HEK293 (cell line): ENCODE results near the gene DHPS.

ENCODE experiments used
- CTCF ChIA-PET: fragments of 350-600 bp; formaldehyde crosslinking; extraction: SDS; loops from one replicate; lab custom pipeline; 2021; ENCODE audit warnings: antibody characterized with exemption; lab: Yijun Ruan, JAX
- POLR2A ChIA-PET: fragments of 300-600 bp; formaldehyde crosslinking; extraction: SDS; loops from one replicate; lab custom pipeline; 2020; ENCODE audit warnings: antibody characterized with exemption, inconsistent platforms; lab: Yijun Ruan, JAX
- H3K27ac ChIP-seq: fragments of 200-500 bp; sonication (Bioruptor generic); 2 replicates; pipeline ENCODE4 v1.5.1; 2014; ENCODE audit warnings: low read depth, low read length, control low read depth, inconsistent platforms; ENCODE audit errors: extremely low read depth
- H3K36me3 ChIP-seq, 2 experiments: fragments of 200-500 bp in 1 of 2; sonication (Bioruptor generic) in 1 of 2; 1 replicate in 1 of 2; 2 replicates in 1 of 2; pipeline ENCODE4 v1.5.1; 2014 to 2017; ENCODE audit warnings: inconsistent platforms in 2 of 2, low read length in 2 of 2; ENCODE audit not compliant: control insufficient read depth in 2 of 2, insufficient read depth in 1 of 2
- H3K4me1 ChIP-seq: fragments of 200-500 bp; sonication (Bioruptor generic); 2 replicates; pipeline ENCODE4 v1.5.1; 2014; ENCODE audit warnings: mild to moderate bottlenecking, low read length, inconsistent platforms; ENCODE audit not compliant: control insufficient read depth, insufficient read depth
- H3K4me3 ChIP-seq: 2 replicates; pipeline ENCODE4 v1.5.1; 2011; ENCODE audit warnings: low read depth, mild to moderate bottlenecking, control low read depth, low read length, moderate library complexity
- H3K9me3 ChIP-seq: fragments of 200-500 bp; sonication (Bioruptor generic); 2 replicates; pipeline ENCODE4 v1.5.1; 2014; ENCODE audit warnings: low read depth, low read length, inconsistent platforms; ENCODE audit not compliant: control insufficient read depth, insufficient read depth
- AEBP2 ChIP-seq: fragments of 450-650 bp; formaldehyde crosslinking; IDR thresholded peaks from 2 replicates; pipeline ENCODE4 v1.5.1; 2016; ENCODE audit warnings: missing biosample characterization, missing genetic modification characterization, borderline replicate concordance
- HOXC10 ChIP-seq: sonication (generic); formaldehyde crosslinking; IDR thresholded peaks from 2 replicates; pipeline ENCODE4 v1.8.1; 2023; ENCODE audit warnings: mild to moderate bottlenecking, missing genetic modification reagents
- KLF17 ChIP-seq: fragments of 450-650 bp; formaldehyde crosslinking; IDR thresholded peaks from 2 replicates; pipeline ENCODE4 v1.5.1; 2016; ENCODE audit warnings: missing biosample characterization, missing genetic modification characterization
- PATZ1 ChIP-seq: fragments of 450-650 bp; formaldehyde crosslinking; IDR thresholded peaks from 2 replicates; pipeline ENCODE4 v1.5.1; 2016; ENCODE audit warnings: missing biosample characterization, missing genetic modification characterization
- PRDM2 ChIP-seq: fragments of 450-650 bp; formaldehyde crosslinking; IDR thresholded peaks from 2 replicates; pipeline ENCODE4 v1.5.1; 2016; ENCODE audit warnings: missing biosample characterization, missing genetic modification characterization, borderline replicate concordance
- ZBTB8A ChIP-seq: fragments of 450-650 bp; formaldehyde crosslinking; IDR thresholded peaks from 2 replicates; pipeline ENCODE4 v1.5.1; 2016; ENCODE audit warnings: missing biosample characterization, missing genetic modification characterization
- ZFP3 ChIP-seq: fragments of 450-650 bp; formaldehyde crosslinking; IDR thresholded peaks from 2 replicates; pipeline ENCODE4 v1.5.1; 2016; ENCODE audit warnings: low read depth, missing biosample characterization, missing genetic modification characterization
- ZIC2 ChIP-seq: fragments of 450-650 bp; formaldehyde crosslinking; IDR thresholded peaks from 2 replicates; pipeline ENCODE4 v1.5.1; 2016; ENCODE audit warnings: missing biosample characterization, missing genetic modification characterization
- ZNF114 ChIP-seq: fragments of 450-650 bp; formaldehyde crosslinking; IDR thresholded peaks from 2 replicates; pipeline ENCODE4 v1.5.0; 2017; ENCODE audit warnings: missing biosample characterization, missing genetic modification characterization
- ZNF121 ChIP-seq: fragments of 450-650 bp; formaldehyde crosslinking; IDR thresholded peaks from 2 replicates; pipeline ENCODE4 v1.5.1; 2016; ENCODE audit warnings: missing biosample characterization, missing genetic modification characterization
- ZNF16 ChIP-seq: fragments of 450-650 bp; formaldehyde crosslinking; IDR thresholded peaks from 2 replicates; pipeline ENCODE4 v1.5.1; 2016; ENCODE audit warnings: low read depth, missing biosample characterization, missing genetic modification characterization
- ZNF239 ChIP-seq: fragments of 450-650 bp; formaldehyde crosslinking; IDR thresholded peaks from 2 replicates; pipeline ENCODE4 v1.5.1; 2016; ENCODE audit warnings: missing biosample characterization, missing genetic modification characterization
- ZNF24 ChIP-seq: fragments of 450-650 bp; formaldehyde crosslinking; IDR thresholded peaks from 2 replicates; pipeline ENCODE4 v1.5.1; 2016; ENCODE audit warnings: missing biosample characterization, missing genetic modification characterization
- ZNF274 ChIP-seq, 2 experiments: fragments of 200-500 bp in 1 of 2; fragments of 450-650 bp in 1 of 2; sonication (Bioruptor generic) in 1 of 2; formaldehyde crosslinking in 1 of 2; IDR thresholded peaks; 2 replicates each; pipeline versions ENCODE4 v1.5.1 to v1.6.1; 2014 to 2016; ENCODE audit warnings: borderline replicate concordance in 1 of 2, inconsistent platforms in 1 of 2, low read length in 1 of 2, missing biosample characterization in 1 of 2, missing genetic modification characterization in 1 of 2
- ZNF341 ChIP-seq: fragments of 450-650 bp; formaldehyde crosslinking; IDR thresholded peaks from 2 replicates; pipeline ENCODE4; 2016; ENCODE audit warnings: low read depth, missing biosample characterization, missing genetic modification characterization
- ZNF639 ChIP-seq: fragments of 450-650 bp; formaldehyde crosslinking; IDR thresholded peaks from 2 replicates; pipeline ENCODE4 v1.5.1; 2016; ENCODE audit warnings: missing biosample characterization, missing genetic modification characterization
- ZNF830 ChIP-seq: fragments of 450-650 bp; IDR thresholded peaks from 2 replicates; pipeline ENCODE4 v1.5.0; 2018; ENCODE audit warnings: missing biosample characterization, missing genetic modification characterization, low read depth, mild to moderate bottlenecking, moderate library complexity
- ZSCAN18 ChIP-seq: fragments of 450-650 bp; formaldehyde crosslinking; IDR thresholded peaks from 2 replicates; pipeline ENCODE4 v1.5.1; 2016; ENCODE audit warnings: missing biosample characterization, missing genetic modification characterization
- ZSCAN30 ChIP-seq: fragments of 450-650 bp; IDR thresholded peaks from 2 replicates; pipeline ENCODE4 v1.5.1; 2018; ENCODE audit warnings: missing biosample characterization, mild to moderate bottlenecking, missing genetic modification characterization, moderate library complexity

The DHPS gene

GRCh38 chr19:12676384-12676792, 5.3 kb downstream of the DHPS start (continued):
- no peak; the same call in 1 of the 2 replicates for TF ChIP-seq PRDM2 (tag by site-specific recombination)
- no peak for TF ChIP-seq ZNF16 (tag by site-specific recombination)
- TF ChIP-seq ZIC2 (tag by site-specific recombination): peak; percentile 78
- TF ChIP-seq ZNF830 (tag by site-specific recombination): no peak

- TF ChIP-seq ZFP3 (tag by site-specific recombination): no peak
- TF ChIP-seq ZNF114 (tag by site-specific recombination): no peak
- no peak for TF ChIP-seq ZNF239 (tag by site-specific recombination)
- TF ChIP-seq AEBP2: no peak
- TF ChIP-seq ZNF24 (tag by site-specific recombination): no peak
- CTCF ChIA-PET: interaction anchor here (0.6 to 1.2 kb wide), 5 partner anchors 13 to 752 kb away, joined by 3 to 16 read pairs (median 3); no protein-coding TSS in a partner anchor
- no peak overlapping the region for H3K27ac ChIP-seq
- no peaks in the 10 kb centered on the region for H3K4me1 ChIP-seq
- POLR2A ChIA-PET: interaction anchor here (0.9 kb wide), 2 partner anchors 17 to 20 kb away, joined by 3 read pairs; partner anchors contain the start of gene FBXW9
- peaks cover 35 to 78% of the 10 kb centered on the region in 2 experiments; a peak in 2 of 3 replicates for H3K36me3 ChIP-seq
- no peaks in the 10 kb centered on the region for H3K9me3 ChIP-seq
- H3K4me3 ChIP-seq: no peak overlapping the region
These were observed 5.7 kb downstream of the DHPS start for GRCh38 chr19:12675940-12676339.

GRCh38 chr19:12675399-12675798, 6.3 kb downstream of the DHPS start:
- no peak overlapping the region for H3K4me3 ChIP-seq
- CTCF ChIA-PET: interaction anchor here (1.0 kb wide), 1 partner anchor 85 kb away, joined by 4 read pairs; no protein-coding TSS in a partner anchor
- H3K36me3 ChIP-seq: peaks cover 35 to 84% of the 10 kb centered on the region in 2 experiments; a peak in 2 of 3 replicates
- POLR2A ChIA-PET: no interaction called here
- H3K4me1 ChIP-seq: no peaks in the 10 kb centered on the region
- no peak overlapping the region for H3K27ac ChIP-seq
- H3K9me3 ChIP-seq: no peaks in the 10 kb centered on the region
- TF ChIP-seq ZNF341: no peak
- TF ChIP-seq ZNF639 (tag by site-specific recombination): no peak
- TF ChIP-seq HOXC10 (CRISPR knock-in tag): no peak
- TF ChIP-seq KLF17 (tag by site-specific recombination): no peak
- TF ChIP-seq PATZ1: no peak
- TF ChIP-seq ZNF121 (tag by site-specific recombination): no peak
- no peak for TF ChIP-seq ZSCAN18 (tag by site-specific recombination)
- TF ChIP-seq ZNF274 (IDR thresholded peaks at IDR 0.05; ENCODE audit: low read length): no peak
- TF ChIP-seq ZNF274 (tag by site-specific recombination; IDR thresholded peaks at IDR 0.05; ENCODE audit: borderline replicate concordance): no peak
- TF ChIP-seq ZSCAN30 (tag by site-specific recombination): no peak
- TF ChIP-seq ZBTB8A (tag by site-specific recombination): no peak
